SHP77 (cell line): ENCODE results near the gene PLA2G4B.

Source experiments
- DNase-seq, 2 experiments: peaks; one replicate each; lab custom pipeline; 2025; lab: John Stamatoyannopoulos, UW

Gene PLA2G4B

DNA sequence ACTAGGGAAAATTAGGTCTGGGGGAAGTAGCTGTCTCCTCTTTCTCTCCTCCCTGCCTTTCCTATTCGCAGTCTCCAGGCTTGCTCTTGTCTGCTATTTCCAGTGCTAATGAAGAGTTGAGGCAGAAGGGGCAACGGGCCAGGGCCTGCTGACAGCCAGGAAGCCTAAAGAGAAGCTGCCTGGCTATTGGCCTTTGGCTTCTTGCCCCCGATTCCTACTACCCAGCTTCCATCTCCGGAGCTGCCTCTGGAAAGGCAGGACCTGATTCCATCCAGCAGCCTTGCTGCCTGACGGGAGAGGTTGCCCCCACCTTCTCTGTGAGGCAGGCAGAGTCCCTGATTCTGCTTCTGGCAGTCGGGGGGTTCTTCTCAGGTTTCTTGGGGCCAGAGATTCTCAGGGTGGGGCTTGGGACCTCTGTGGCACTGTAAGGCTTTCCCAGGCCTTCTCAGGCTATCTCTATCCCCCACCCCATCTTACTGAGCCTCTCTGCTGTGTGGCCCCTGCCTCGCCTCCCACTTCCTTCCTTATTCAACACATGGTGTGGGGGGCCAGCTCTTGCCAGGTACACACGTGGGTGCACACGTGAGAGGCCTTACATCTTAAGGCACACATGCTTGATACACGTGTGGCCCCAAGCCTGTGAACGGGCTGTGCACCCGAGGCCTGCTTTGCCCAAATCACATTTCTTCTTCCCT lies 29.0 kb upstream of the PLA2G4B start:
- no peak for DNase-seq

- DNase-seq: no peak
Observed at GRCh38 chr15:41810651-41811431, 27.8 kb upstream of the PLA2G4B start.

GRCh38 chr15:41811432-41812195 lies 27.0 kb upstream of the PLA2G4B start:
- DNase-seq: peak; percentile 68 to 70

DNA sequence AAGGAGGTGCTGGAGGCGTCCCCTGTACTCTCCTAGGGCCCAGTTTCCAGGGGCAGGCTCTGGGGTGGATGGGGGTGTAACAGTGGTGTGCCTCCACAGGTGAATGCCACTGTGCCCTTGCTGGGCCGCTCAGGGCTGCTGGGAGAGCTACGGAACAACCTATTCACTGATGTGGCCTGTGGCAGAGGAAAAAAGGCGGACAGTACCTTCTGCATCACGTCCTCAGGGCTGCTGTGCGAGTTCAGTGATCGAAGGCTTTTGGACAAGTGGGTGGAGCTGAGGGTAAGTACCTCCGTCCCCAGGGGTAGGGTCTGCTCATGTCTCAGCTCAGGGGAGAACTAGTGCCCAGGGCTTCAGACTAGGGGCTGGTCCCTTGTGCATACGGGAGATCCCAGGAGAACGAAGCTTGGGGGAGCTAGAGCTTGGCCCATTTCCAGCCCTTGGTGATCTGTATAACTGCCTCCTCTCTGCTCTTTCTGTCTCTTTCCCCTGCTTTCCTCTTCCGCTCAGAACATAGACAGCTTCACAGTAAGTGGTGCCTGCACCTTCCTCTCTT lies 25.7 kb upstream of the PLA2G4B start:
- DNase-seq: no peak

- no peak for DNase-seq
Observed at GRCh38 chr15:41813426-41813825, 25.2 kb upstream of the PLA2G4B start.

GRCh38 chr15:41814534-41814933 lies 24.1 kb upstream of the PLA2G4B start:
- no peak for DNase-seq

DNA sequence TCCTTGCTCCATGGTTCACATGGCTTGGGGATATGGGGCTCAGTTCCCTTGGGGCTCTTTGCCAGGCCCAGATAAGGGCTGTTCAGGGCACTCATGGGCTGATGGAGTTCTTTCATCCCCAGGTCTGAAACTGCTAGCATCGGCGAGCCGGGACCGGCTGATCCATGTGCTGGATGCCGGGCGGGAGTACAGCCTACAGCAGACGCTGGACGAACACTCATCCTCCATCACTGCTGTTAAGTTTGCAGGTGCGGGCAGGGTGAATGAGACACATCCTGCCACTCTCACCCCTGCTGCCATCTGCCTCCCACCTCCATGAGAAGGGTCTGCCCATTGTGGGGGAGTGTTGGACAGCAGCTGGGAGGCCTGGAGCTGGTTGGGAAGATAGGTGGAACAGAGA lies 21.9 kb upstream of the PLA2G4B start:
- no peak for DNase-seq

GRCh38 chr15:41817327-41817726 lies 21.3 kb upstream of the PLA2G4B start:
- no peak for DNase-seq

GRCh38 chr15:41817781-41818180 lies 20.9 kb upstream of the PLA2G4B start:
- DNase-seq: no peak

GRCh38 chr15:41819455-41820050 lies 19.1 kb upstream of the PLA2G4B start:
- DNase-seq: no peak

DNA sequence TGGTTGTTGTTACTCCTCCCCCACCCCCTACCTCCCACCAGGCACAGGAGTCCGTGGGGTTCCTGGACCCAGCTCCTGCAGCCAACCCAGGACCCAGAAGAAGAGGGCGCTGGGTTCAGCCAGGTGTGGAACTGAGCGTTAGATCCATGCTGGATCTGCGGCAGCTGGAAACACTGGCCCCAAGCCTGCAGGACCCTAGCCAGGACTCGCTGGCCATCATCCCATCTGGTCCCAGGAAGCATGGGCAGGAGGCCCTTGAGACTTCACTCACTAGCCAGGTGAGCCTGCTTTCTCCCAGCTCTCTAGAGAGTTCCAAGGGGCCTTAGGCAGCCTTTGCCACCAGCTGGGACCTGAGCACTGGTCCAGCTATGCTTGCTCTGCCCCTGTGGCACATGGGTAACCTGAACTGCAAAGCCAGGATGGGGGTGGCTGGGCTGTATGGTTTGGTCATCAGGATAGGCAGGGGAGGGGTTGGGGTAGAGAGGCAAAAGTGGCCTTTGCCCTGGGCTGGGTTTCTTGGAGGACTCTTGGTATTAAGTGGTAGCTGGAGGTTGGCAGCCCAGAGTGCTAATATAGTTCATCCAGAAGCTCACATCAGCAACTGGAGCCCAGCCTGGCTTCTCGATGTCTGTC lies 17.7 kb upstream of the PLA2G4B start:
- no peak for DNase-seq

DNA sequence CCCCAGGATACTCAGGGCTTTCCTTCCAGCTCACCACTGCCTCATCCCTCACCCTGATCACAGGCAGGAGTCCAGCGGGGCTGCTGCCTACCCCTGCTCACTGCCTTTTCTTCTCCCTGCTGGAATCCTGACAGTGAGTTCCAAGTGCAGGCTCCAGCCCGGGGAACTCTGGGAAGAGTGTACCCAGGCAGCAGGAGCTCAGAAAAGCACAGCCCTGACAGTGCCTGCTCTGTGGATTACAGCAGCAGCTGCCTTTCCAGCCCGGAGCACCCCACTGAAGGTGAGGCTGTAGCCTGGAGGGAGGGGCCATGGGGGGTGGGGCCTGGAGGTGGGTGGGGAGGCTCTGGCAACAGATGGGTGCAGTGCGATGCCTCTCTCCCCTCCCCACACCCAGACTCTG lies 16.8 kb upstream of the PLA2G4B start:
- no peak for DNase-seq

DNA sequence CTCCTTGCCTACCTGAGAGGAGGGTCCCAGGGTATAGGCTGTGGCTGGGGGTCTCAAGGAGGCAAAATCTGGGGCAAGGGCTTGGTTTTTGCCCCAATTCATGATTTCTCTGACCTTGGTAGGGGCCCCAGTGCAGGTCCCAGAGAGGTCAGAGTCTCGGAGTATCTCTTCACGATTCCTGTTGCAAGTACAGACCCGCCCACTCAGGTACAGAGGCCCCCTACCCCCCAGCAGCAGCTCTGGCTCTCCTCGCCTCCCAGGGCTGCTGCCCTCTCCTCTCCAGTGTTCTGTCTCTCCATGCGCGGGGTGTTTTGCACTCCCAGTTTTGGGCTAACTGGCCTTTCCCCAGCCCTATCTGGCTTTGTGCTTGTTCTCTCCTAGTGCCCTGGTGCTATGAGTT lies 16.2 kb upstream of the PLA2G4B start:
- no peak for DNase-seq

DNA sequence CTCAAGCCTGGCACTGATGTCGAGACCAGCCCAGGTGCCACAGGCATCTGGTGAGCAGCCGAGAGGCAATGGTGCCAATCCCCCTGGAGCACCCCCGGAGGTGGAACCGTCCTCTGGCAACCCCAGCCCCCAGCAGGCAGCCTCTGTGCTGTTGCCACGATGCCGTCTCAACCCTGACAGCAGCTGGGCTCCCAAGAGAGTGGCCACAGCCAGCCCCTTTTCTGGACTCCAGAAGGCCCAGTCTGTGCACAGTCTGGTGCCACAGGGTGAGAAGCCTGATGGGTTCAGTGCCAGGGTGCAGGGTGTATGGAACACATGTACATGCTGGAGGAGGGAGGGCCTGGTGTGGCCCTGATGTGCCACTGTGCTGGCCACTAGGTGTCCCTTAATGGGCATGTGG lies 15.7 kb upstream of the PLA2G4B start:
- DNase-seq: no peak

GRCh38 chr15:41823502-41823901 lies 15.1 kb upstream of the PLA2G4B start:
- no peak for DNase-seq

DNA sequence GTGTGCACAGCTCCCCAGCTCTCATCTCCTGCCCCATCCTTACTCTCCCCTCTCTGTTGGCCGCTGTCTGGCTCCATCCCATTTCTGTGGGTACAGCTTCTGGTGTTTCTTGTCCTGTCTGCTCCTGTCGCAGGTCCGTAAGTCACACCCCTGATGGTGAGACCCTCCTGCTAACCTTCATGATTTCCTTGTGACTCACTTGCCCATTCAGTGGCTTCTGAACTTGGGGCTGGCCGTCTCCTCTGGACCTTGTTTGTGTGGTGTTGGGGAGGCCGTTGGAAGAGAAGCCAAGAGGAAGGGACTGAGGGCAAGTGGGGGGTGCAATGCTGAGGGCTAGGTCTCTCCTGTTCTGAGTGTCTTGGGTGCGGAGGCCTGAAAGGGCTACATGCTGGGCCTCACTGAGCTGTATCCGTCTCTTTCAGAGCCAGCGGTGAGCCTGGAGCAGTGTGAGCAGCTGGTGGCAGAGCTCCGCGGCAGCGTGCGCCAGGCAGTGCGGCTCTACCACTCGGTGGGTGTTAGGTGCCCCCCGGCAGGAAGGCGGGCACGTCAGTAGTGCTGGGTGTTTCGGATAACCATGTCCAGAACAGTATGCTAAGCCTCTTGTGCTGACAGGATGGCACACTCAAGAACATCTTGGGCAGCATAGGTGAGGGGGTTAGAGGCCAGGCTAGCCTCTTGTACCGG lies 14.4 kb upstream of the PLA2G4B start:
- no peak for DNase-seq

DNA sequence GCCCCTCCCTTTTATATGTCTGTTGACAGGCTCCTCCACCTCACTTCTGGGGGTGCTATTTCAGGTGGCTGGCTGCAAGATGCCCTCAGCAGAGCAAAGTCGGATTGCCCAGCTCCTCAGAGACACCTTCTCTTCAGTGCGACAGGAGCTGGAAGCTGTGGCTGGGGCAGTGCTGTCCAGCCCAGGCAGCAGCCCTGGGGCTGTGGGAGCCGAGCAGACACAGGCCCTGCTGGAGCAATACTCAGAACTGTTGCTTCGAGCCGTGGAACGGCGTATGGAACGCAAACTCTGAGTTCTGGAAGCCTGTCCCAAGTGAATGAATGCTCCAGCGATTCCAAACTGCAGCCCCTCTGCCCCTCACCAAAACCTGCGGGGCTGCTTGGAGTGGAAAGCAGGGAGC lies 13.5 kb upstream of the PLA2G4B start:
- DNase-seq: no peak

GRCh38 chr15:41825572-41826535 lies 12.8 kb upstream of the PLA2G4B start:
- DNase-seq: no peak

DNA sequence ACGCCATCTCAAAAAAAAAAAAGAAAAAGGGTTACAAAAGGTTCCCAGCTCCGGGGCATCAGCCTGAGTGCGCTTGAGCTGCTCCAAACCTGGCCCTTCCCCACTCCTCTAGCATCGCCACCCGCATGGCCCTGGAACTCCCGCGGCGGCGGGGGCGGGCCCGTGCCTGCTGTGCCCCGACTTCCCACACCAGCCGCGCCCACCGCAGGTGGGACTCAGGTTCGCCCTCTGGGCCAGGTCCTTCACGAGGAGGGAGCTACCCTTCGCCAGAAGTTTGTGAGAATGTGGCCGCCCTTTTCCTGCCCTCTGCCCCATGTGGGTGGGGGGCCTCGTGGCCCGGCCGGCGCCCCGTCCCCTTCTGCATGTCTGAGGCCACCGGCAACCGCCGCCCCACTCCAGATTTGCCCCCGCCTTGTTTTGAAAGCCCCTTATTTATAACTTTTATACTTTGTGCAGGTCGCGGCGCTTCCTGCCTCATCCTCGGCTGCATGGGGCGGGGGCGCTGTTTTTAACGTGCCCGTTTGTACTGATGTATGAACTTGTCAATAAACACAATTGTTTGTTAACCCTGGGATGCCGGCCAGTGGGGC lies 11.3 kb upstream of the PLA2G4B start:
- DNase-seq: no peak
